Activated B cell treated with CpG ODN at 0.5 μM for 24 hours (primary cell): ENCODE data around the gene PIGO. TPM values are rescaled to one million over a fixed set of nuclear protein-coding genes. Genes with fewer than 3 reads are reported as not detected.

ENCODE experiments used
- ATAC-seq: fragments of 200-7000 bp; cut with Tn5 transposase; one replicate; pipeline ENCODE4 v1.10.0; 2021; ENCODE audit warnings: low read depth, mild to moderate bottlenecking, moderate library complexity
- CTCF ChIA-PET: fragments of 350-600 bp; sonication (Branson Sonifier 250); formaldehyde crosslinking; loops from one replicate; lab custom pipeline; 2021; ENCODE audit warnings: antibody characterized with exemption; lab: Charles Lee
- POLR2A ChIA-PET: fragments of 350-600 bp; sonication (Branson Sonifier 250); formaldehyde crosslinking; loops from one replicate; lab custom pipeline; 2021; ENCODE audit warnings: antibody characterized with exemption; lab: Charles Lee
- DNase-seq: peaks from one replicate; pipeline ENCODE4 v3.0.0; 2022
- H3K27ac Mint-ChIP-seq: one replicate; pipeline ENCODE4 v1.8.0; 2020; ENCODE audit warnings: mixed read lengths
- H3K27me3 Mint-ChIP-seq: one replicate; pipeline ENCODE4 v1.8.0; 2021; ENCODE audit warnings: mixed read lengths
- H3K36me3 Mint-ChIP-seq: one replicate; pipeline ENCODE4 v1.8.0; 2021; ENCODE audit warnings: low read depth, mixed read lengths
- H3K4me1 Mint-ChIP-seq: one replicate; pipeline ENCODE4 v1.8.0; 2021; ENCODE audit warnings: mixed read lengths
- H3K4me3 Mint-ChIP-seq: one replicate; pipeline ENCODE4 v1.8.0; 2020; ENCODE audit warnings: mild to moderate bottlenecking, mixed read lengths
- H3K9me3 Mint-ChIP-seq: one replicate; pipeline ENCODE4 v1.8.0; 2020; ENCODE audit warnings: mixed read lengths
- intact Hi-C: fragments of 100-400 bp; cut with micrococcal nuclease; formaldehyde crosslinking; loops from one replicate; pipeline ENCODE4 v1.15.1; 2024
- total RNA-seq: library from RNA; stranded (reverse); gene quantifications from 2 replicates; pipeline ENCODE4 v1.2.3, GENCODE V29; 2022
- TF ChIP-seq, protein P1 (sequence below): fragments of 200-600 bp; IDR thresholded peaks from one replicate; pipeline ENCODE4 v1.8.0; 2022; ENCODE audit warnings: antibody characterized with exemption, mild to moderate bottlenecking

PIGO gene
- total RNA-seq, 1 donor from 2014 or later: 34.1 TPM

DNA sequence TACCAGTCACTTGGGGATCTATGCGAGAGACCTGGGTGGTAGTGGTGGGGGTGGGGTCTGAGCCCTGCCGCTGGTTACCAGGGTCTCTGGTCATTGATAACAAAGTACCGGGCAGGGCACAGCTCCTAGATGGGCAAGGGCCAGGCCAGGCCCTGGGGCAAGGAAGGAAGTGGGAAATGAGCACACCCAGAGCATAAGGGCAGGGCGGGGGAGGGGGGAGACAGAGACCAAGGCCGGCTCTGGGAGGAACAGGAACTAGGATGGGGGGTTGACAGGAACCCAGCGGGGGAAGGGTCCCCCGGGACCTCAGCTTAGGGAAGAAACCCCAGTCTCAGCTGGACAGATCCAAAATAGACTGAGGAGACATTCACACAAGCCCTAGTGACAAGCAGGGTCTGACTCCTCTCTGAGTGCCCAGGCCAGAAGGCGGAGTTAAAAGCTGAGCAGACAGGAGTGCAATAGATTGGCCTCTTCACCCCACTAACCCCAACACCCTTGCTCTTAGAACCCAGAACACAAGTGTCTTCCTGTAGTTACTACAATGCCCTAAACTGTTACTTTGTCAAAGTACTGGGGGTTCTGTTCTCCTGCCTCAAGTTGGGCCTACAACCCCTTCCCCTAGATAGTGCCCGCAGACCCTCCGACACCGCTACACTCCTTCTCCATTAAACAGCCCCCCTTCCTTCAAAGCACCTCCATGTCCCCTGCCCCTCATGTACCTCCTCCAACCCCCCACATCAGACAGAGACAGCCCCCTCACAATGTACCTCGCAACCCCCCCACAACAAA is 18.6 kb upstream of the PIGO start:
- intact Hi-C loops: loop anchor here (1.0 to 10.0 kb wide), 6 partner anchors 468 to 1640 kb away; partner anchors contain the start of genes CREB3, FAM221B, GALT and MYORG
- no peaks in the 10 kb centered on the region for H3K36me3 Mint-ChIP-seq
- H3K27ac Mint-ChIP-seq: peak overlapping the region; percentile 94
- no peaks in the 10 kb centered on the region for H3K27me3 Mint-ChIP-seq
- ATAC-seq (no peak), DNase-seq (peak; percentile 30)
- peaks cover 63% of the 10 kb centered on the region for H3K4me1 Mint-ChIP-seq
- TF ChIP-seq, protein P1, sequence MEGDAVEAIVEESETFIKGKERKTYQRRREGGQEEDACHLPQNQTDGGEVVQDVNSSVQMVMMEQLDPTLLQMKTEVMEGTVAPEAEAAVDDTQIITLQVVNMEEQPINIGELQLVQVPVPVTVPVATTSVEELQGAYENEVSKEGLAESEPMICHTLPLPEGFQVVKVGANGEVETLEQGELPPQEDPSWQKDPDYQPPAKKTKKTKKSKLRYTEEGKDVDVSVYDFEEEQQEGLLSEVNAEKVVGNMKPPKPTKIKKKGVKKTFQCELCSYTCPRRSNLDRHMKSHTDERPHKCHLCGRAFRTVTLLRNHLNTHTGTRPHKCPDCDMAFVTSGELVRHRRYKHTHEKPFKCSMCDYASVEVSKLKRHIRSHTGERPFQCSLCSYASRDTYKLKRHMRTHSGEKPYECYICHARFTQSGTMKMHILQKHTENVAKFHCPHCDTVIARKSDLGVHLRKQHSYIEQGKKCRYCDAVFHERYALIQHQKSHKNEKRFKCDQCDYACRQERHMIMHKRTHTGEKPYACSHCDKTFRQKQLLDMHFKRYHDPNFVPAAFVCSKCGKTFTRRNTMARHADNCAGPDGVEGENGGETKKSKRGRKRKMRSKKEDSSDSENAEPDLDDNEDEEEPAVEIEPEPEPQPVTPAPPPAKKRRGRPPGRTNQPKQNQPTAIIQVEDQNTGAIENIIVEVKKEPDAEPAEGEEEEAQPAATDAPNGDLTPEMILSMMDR: no peak
- peak overlapping the region; percentile 96 for H3K4me3 Mint-ChIP-seq
- CTCF ChIA-PET: interaction anchor here (1.0 to 6.8 kb wide), 4 partner anchors 19 to 362 kb away, joined by 3 to 37 read pairs (median 12); partner anchors contain the start of gene PIGO
- no peaks in the 10 kb centered on the region for H3K9me3 Mint-ChIP-seq
- POLR2A ChIA-PET: interaction anchor here (0.5 to 3.9 kb wide), 10 partner anchors 12 to 1299 kb away, joined by 3 to 47 read pairs (median 4); partner anchors contain the start of genes FANCG, PIGO, STOML2 and VCP

DNA sequence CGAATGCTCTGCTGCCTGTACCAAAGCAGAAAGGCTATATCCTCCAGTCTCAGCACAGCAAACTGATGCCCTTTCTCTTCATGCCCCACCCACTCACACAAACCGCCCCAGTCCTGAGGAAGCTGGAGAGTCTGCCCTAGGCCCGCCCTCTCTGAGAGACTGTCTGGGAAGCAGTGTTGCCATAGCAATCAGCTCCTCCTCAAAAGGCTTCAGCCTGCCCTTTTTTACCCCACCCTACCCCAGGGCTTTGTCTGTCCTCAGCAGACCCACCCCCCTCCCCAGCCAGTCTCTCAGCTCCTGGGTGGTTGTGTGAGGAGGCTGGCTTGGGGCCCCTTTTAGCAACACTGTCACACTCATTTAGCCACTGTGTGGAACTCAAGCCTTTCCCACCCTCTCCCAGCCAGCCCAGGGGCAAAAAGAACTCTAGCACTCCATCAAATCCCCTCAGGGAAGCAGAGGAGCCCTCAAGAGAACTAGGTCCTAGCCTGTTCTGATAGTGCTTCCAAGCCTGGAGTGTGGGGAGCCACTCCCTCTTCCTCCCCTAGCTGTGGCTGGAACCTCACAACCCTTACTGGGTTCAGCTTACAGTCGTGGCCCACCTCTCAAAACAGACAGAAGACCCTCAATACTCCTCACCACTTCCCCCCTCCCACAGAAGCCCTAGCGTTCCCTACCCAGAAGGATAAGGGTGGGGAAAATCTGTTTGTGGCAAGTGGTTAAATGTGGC is 17.9 kb upstream of the PIGO start:
- Mint-ChIP-seq H3K4me1 (peaks cover 67% of the 10 kb centered on the region), H3K9me3 (no peaks in the 10 kb centered on the region), H3K4me3 (peak overlapping the region; percentile 96), H3K36me3 (no peaks in the 10 kb centered on the region), H3K27me3 (no peaks in the 10 kb centered on the region), H3K27ac (peak overlapping the region; percentile 94)
- ATAC-seq (no peak), DNase-seq (no peak)
- TF ChIP-seq, protein P1: no peak
- intact Hi-C loops: loop anchor here (5.0 to 10.0 kb wide), 4 partner anchors 467 to 1639 kb away; partner anchors contain the start of genes GALT, MYORG, NOL6 and RECK
- POLR2A ChIA-PET: interaction anchor here (1.1 to 3.9 kb wide), 4 partner anchors 11 to 644 kb away, joined by 4 to 47 read pairs (median 28); partner anchors contain the start of genes FANCG, STOML2 and VCP
- CTCF ChIA-PET: interaction anchor here (1.0 to 6.8 kb wide), 4 partner anchors 18 to 362 kb away, joined by 3 to 37 read pairs (median 6); partner anchors contain the start of gene PIGO

DNA sequence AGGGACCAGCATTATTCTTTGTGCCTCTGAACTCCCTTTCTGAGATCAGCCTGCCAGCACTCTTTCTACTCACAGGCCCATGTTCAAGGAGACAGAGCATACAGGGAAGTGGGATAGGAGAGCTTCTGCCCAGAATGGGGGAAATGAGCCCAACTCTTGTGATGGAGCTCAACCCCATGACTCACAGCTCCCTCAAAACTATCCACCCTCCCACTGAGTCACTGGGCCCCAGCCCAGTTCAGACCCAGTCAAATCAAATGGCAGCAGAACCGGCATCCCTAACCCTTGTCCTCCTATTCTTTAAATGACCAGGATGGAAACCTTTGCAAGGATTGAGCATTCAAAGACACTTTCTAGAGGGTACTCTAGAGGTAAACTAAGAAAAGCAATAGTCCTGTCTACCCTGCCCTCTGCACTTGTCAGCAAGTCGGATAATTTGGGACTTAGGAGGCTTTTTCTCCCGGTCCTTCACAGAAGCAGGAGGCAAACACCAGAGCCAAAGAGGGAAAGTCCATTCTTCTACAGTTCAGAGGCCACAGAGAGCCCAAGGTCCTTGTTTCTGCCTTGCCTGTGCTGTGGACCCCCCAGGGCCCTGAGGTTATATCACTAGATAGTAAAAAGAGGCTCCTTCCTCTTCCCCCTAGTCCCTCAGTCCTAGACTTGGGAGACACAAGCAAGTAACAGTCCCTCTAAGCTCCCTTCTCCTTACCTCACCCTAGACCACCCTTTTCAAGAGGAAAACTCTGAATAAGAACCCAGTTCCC is 16.0 kb upstream of the PIGO start:
- no peak for DNase-seq
- Mint-ChIP-seq H3K4me3 (peak overlapping the region; percentile 83), H3K9me3 (no peaks in the 10 kb centered on the region), H3K4me1 (peaks cover 67% of the 10 kb centered on the region), H3K27ac (peak overlapping the region; percentile 88), H3K27me3 (no peaks in the 10 kb centered on the region), H3K36me3 (peaks cover 5% of the 10 kb centered on the region)
- no peak for ATAC-seq
- intact Hi-C loops: loop anchor here (5.0 to 10.0 kb wide), 4 partner anchors 465 to 1638 kb away; partner anchors contain the start of genes GALT, MYORG, NOL6 and RECK
- POLR2A ChIA-PET: interaction anchor here (0.6 to 3.2 kb wide), 7 partner anchors 10 to 700 kb away, joined by 3 to 26 read pairs (median 8); partner anchors contain the start of genes FANCG, PIGO, SPAG8 and STOML2
- TF ChIP-seq, protein P1: no peak
- CTCF ChIA-PET: interaction anchor here (0.9 kb wide), 1 partner anchor 16 kb away, joined by 3 read pairs; the partner anchor contains the start of gene PIGO

DNA sequence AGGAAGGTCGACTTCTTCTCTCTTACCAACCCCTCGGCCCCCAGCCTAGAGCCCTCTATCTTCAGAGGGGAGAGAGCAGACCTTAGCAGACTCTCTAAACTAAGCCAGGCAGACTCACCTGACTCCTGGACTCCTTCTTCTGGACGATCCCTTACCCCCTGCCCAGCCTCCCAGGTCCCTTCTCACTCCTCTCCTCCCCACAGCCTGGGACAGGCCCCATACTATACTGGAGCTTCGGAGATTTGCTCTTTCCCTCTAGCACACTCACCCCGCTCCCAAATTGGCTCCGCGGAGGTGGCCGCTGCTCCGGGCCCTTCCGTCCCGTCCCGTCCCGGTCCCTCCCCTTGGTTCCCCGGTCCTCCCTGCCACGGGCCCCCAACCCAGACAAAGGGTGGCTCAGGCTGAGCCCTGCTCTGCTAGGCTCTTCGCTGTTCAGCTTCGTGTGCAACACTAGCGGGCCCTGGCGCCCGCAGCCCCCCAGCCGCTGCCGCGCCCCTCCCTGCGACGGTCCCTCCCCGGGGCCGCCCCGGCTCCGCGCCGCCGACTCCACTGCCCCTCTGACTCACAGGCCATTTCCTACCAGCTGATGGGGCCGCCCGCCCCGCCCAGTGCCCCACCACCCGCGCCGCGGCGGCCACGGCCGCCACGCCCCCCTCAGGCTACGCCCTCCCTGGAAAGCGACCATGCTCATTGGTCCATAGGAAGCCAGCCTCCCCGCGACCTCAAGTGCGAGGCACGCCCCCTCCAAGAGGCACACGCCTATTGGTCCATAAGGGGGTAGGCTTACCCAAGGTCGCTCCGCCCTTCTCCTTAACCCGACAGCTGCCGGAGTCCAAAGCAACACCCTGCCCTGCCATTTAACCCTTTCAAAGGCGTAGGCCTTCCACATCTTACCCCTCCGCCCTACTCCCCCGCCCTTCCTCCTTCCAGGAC is 14.9 kb upstream of the PIGO start:
- Mint-ChIP-seq H3K4me3 (peak overlapping the region; percentile 83), H3K36me3 (peaks cover 6% of the 10 kb centered on the region), H3K27me3 (no peaks in the 10 kb centered on the region), H3K4me1 (peaks cover 62% of the 10 kb centered on the region), H3K9me3 (no peaks in the 10 kb centered on the region), H3K27ac (peak overlapping the region; percentile 88)
- ChIA-PET POLR2A (interaction anchor here (0.7 to 3.2 kb wide), 8 partner anchors 9 to 701 kb away, joined by 3 to 26 read pairs (median 7); partner anchors contain the start of genes CCDC107, FANCG, PIGO and RMRP), CTCF (interaction anchor here (0.7 to 1.3 kb wide), 3 partner anchors 14 to 211 kb away, joined by 3 to 5 read pairs (median 5); partner anchors contain the start of gene PIGO)
- intact Hi-C loops: loop anchor here (1.0 to 10.0 kb wide), 10 partner anchors 8 to 1636 kb away; partner anchors contain the start of genes DNAI1, DNAJB5, FAM219A and GALT
- peak; percentile 86 for DNase-seq
- TF ChIP-seq, protein P1: no peak
- ATAC-seq: peak; percentile 81
